GM12874 (cell line): Measurements from ENCODE around the gene RPH3AL.

Experiments
- TF ChIP-seq, protein P1 (sequence below): IDR thresholded peaks from 2 replicates; pipeline ENCODE4 v1.5.1; 2011; ENCODE audit warnings: low read depth, mild to moderate bottlenecking, control low read depth, low read length, moderate library complexity; ENCODE audit not compliant: insufficient read depth

Gene RPH3AL

DNA sequence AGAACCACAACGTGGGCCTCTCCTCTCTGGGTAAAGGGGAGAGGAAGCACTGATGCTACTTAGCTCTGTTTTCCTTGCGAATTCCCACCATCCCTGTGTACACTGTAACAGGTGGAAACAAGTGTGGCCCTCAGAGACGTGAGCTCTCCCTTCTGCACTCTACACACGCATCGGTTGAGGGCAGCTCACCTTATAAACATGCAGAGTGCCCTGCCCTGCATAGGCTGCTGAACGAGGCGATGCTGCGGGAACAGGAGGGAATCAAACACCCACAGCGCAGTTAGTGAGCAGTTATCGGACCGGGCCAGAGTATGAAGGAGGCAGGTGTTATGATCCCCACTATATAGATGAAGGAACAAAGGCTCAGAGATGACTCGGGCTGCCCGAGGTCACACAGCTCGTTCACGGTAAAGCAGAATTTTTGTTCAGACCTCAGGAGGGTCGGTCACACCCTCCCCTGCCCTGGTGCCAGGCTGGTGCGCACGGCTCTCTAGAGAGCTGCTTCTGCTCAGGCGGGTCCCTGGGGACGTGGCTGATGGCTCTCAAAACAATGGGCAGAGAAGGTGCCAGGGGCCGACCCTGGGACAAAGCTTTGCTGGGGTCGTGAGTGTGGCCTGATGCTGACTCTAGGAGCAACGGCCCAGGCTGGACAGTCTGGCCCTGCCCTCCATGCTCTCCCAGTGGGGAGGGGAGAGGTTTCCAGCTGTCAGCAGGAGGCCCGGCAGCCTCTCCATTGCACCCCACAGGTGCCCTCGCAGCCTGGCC, 68.5 kb downstream of the RPH3AL start:
- TF ChIP-seq, protein P1, sequence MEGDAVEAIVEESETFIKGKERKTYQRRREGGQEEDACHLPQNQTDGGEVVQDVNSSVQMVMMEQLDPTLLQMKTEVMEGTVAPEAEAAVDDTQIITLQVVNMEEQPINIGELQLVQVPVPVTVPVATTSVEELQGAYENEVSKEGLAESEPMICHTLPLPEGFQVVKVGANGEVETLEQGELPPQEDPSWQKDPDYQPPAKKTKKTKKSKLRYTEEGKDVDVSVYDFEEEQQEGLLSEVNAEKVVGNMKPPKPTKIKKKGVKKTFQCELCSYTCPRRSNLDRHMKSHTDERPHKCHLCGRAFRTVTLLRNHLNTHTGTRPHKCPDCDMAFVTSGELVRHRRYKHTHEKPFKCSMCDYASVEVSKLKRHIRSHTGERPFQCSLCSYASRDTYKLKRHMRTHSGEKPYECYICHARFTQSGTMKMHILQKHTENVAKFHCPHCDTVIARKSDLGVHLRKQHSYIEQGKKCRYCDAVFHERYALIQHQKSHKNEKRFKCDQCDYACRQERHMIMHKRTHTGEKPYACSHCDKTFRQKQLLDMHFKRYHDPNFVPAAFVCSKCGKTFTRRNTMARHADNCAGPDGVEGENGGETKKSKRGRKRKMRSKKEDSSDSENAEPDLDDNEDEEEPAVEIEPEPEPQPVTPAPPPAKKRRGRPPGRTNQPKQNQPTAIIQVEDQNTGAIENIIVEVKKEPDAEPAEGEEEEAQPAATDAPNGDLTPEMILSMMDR = no peak

DNA sequence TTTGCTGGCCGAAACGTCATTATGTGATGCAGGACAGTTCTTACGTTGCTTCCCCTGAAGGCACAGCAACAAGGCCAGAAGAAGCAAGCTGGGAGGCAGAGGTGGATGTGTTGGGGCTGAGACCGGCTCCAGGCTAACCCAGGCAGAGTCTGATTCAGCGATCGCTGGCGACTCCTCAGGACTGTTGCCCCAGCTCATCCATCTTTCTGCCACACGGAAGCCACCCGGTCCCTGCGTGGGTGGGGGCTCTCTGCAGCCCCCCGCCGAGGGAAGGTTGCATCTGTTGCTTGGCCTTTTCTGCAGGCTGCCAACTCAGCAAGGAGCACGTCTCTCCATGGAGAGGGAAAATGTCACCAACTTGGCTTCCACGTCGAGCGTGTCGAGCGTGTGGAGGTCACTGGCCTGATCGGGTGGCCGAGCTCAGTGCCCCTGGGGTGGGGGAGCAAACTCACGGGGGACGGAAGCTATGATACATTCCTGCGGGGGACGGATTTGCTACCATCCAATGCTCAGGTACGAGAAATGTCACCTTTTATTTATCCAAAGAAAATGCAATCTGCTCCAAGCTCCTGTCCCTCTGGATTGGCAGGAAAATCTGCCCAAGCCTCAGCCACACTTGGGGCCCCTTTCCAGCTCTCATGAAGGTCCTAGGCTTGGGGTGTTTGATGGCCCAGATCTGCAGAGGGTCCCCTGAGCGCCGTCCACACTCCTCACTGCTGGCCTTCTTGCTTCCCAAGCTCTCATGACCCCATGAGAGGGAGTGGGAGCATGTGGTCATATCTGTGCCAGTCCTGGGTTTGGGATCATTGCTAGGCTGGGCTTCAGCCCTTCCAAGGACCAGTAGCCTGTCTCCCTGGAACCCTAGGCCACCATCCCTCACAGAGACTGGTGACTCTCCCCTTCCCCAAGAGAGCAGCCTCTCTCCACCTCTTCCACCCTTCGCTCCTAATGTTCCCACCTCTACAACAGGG, 69.4 kb downstream of the RPH3AL start:
- TF ChIP-seq, protein P1 = no peak

DNA sequence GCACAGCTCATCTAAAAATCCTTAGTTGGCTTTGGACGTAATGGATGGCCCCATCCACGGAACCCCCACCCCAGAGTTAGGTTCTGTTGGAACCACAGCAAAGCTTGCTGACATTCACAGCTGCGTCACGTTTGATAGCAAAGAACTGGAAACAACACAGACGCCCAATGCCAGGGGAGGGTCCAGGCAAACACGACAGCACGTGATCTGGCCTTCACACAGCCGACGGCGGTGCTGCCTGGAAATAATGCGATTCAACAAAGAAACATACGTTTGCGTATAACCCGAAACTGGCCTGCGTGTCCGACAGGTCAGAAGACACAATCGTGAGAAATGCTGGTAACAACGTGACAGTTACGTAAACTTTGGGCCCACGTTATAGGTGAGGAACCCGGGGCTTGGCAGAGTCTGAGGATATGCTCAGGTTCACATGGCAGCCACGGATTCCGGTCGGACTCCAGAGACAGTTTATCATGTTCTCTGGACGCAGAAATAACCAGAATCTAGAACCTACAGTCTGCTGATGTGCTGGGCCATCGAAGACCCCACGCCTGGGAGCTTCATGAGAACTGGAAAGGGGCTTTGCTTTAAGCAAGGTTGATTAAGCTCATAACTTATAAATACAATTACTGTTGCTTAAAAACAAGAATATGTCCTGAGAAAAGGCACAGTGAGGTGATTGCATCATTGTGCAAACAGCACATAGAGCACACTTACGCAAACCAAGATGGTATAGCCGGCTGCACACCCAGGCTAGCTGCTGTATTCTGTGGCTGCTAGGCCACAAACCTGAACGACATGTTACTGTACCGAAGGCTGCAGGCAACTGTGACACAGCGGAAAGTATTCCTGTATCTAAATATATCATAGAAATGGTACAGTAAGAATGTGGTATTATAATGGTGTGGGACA, 70.4 kb downstream of the RPH3AL start:
- TF ChIP-seq, protein P1 = no peak

DNA sequence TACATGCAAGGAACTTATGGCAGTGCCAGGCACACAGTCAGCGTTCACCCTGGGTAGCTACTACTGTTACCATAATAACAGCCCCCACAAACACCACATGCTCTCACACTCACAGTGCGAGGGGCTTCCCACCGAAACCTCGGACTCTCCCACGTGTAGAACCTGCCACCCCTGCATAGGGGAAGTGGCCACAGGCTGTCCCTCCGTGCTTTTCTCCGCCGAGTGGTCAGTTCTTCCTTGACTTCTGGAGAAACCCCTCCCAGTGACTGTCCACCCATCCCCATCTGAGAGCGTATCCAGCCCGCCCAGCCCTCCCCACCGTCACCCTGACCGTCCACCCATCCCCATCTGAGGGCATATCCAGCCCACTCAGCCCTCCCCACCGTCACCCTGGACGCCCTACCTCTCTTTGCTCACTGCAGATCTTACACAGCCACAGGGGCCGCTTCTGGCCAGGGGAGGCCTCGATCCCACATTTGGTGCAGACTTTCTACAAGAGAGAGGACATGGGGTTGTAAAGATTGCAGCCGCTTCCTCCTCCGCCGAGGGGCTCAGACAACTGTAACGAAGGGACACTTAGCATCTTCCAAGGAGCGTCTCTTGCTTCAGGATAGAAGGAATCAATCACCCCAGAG, 71.1 kb downstream of the RPH3AL start:
- TF ChIP-seq, protein P1 = no peak

DNA sequence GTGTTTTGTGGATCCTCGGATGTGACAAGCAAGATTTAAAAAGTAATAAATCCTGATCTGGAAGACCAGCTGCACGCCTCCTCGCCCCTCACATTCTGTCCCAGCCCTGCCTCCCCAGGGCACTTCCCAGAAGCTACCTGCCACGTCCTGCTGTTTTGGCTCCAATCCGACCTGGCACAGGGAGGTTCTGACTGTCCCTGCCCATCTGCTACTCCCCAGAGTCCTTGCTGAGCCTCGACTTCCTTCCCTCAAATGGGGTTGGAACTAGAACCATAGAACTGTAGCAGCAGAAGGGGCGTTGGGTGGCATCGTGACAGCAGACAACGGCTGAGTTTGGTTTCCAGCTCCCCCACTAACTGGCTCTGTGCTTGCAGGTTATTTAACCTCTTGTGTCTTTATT, 71.7 kb downstream of the RPH3AL start:
- TF ChIP-seq, protein P1 = no peak

DNA sequence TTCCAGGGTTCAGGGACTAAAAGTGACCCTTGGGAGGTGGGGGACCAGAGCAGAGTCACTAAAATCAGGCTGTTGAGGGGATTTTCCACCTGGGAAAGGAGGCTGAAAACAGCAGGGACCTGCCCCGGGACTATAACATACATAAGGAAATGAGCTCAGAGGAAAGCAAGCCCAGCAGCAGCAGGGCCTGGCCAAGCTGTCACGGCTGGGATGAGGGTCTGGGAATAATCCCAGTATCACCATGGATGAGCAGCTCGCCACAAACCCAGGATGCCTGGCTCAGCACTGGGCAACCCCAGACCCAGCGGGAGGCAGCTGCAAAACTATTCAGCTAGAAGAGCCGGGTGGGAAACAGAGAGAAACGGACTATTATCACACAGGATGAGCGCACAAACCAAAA, 72.4 kb downstream of the RPH3AL start:
- TF ChIP-seq, protein P1 = no peak
